DND-41 (cell line): ENCODE measurements around the gene NME7.

Experiments
- EZH2 ChIP-seq: IDR thresholded peaks from 3 replicates; pipeline ENCODE4 v1.6.1; 2012; ENCODE audit warnings: borderline replicate concordance, low read depth, mild to moderate bottlenecking, moderate library complexity, low read length, inconsistent platforms; ENCODE audit not compliant: severe bottlenecking
- TF ChIP-seq, protein P1 (sequence below): IDR thresholded peaks from 2 replicates; pipeline ENCODE4 v1.5.1; 2012; ENCODE audit warnings: borderline replicate concordance, low read length, moderate library complexity, mild to moderate bottlenecking; ENCODE audit not compliant: poor library complexity, severe bottlenecking; ENCODE audit errors: extremely low read depth

DNA sequence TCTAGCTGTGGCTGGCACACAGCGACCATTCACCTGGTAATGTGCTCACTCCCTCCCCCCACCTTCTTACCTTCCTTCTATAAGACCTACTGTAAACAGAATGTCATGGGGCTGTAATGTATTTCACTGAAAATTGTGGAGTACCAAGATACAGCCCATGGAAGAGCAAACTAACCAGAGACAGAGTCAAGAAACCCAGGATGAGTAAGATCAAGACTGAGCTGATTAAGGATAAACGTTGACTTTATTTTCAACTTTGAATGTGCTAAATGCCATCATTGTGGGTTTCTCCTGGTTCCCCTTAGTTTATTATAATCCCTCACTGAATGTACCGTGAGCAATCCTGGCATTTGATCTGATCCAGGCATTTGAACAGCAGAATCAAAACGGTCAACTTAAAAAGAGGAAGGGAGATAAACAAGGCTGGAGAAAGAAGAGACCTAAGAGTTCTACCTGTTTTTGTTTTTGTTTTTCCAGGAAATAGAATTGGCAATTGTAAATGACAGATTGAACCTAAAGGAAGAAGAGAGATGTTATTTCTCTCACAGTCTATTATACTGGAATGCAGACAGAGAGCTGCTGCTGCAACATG lies 277.2 kb downstream of the NME7 start:
- TF ChIP-seq, protein P1, sequence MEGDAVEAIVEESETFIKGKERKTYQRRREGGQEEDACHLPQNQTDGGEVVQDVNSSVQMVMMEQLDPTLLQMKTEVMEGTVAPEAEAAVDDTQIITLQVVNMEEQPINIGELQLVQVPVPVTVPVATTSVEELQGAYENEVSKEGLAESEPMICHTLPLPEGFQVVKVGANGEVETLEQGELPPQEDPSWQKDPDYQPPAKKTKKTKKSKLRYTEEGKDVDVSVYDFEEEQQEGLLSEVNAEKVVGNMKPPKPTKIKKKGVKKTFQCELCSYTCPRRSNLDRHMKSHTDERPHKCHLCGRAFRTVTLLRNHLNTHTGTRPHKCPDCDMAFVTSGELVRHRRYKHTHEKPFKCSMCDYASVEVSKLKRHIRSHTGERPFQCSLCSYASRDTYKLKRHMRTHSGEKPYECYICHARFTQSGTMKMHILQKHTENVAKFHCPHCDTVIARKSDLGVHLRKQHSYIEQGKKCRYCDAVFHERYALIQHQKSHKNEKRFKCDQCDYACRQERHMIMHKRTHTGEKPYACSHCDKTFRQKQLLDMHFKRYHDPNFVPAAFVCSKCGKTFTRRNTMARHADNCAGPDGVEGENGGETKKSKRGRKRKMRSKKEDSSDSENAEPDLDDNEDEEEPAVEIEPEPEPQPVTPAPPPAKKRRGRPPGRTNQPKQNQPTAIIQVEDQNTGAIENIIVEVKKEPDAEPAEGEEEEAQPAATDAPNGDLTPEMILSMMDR = no peak
- no peak for TF ChIP-seq EZH2
